Thyroid gland (tissue), 4 donors: Measurements from ENCODE around the gene DNAJC17.

Source experiments
- POLR2A ChIP-seq, 2 donors: fragments of 450-650 bp; IDR thresholded peaks; one replicate each; pipeline ENCODE4 v1.6.1; 2017; ENCODE audit warnings: antibody characterized with exemption in 2 of 2, mild to moderate bottlenecking in 2 of 2, moderate library complexity in 1 of 2
- TF ChIP-seq, protein P1 (sequence below), 6 experiments: fragments of 200-600 bp in 3 of 6; fragments of 450-650 bp in 3 of 6; sonication (generic) in 3 of 6; IDR thresholded peaks; one replicate each; pipeline ENCODE4 v1.5.1; 2016 to 2019; ENCODE audit warnings: antibody characterized with exemption in 6 of 6, mild to moderate bottlenecking in 2 of 6, inconsistent platforms in 1 of 6, moderate library complexity in 1 of 6

DNA sequence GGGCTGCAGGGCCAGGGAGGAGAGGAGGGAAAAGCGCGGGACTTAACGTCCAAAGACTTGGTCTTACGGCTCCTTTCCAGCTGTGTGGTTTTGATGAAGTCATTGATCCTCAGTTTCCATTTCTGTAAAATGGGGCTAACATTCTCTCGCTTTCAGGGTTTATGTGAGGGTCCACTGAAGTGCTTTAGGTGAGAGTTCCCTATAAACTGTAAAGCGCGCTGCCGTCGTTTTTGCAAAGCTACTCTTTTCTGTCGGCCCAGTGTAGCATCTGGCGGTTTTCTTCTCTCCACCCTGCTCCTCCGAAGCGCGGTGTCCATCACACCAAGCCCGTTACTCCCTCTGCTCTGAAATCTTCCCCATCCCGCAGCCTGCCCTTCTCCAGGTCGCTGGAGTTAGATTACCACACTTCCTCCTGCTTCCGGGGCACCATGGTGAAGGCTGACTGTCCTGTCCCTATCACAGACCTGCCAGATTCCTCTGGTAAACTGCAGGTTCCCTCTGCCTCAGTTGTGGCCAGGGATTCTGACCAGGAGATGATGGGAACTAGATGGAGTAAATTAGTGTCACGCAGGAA, 702 bp upstream of the DNAJC17 start:
- TF ChIP-seq, protein P1, sequence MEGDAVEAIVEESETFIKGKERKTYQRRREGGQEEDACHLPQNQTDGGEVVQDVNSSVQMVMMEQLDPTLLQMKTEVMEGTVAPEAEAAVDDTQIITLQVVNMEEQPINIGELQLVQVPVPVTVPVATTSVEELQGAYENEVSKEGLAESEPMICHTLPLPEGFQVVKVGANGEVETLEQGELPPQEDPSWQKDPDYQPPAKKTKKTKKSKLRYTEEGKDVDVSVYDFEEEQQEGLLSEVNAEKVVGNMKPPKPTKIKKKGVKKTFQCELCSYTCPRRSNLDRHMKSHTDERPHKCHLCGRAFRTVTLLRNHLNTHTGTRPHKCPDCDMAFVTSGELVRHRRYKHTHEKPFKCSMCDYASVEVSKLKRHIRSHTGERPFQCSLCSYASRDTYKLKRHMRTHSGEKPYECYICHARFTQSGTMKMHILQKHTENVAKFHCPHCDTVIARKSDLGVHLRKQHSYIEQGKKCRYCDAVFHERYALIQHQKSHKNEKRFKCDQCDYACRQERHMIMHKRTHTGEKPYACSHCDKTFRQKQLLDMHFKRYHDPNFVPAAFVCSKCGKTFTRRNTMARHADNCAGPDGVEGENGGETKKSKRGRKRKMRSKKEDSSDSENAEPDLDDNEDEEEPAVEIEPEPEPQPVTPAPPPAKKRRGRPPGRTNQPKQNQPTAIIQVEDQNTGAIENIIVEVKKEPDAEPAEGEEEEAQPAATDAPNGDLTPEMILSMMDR (IDR thresholded peaks at IDR 0.05) = no peak
- no peak for TF ChIP-seq POLR2A (IDR thresholded peaks at IDR 0.05)
